CD4-positive, alpha-beta T cell treated with Interferon gamma for 1 hour (primary cell): Measurements from ENCODE around the gene PSME4.
"Not testable (repeated sequence)": the region's sequence is repeated elsewhere in the genome, so short reads cannot be mapped to it uniquely, and the experiment has no call there.

Source experiments
- DNase-seq: peaks from one replicate; pipeline ENCODE4 v3.0.0-alpha.2; 2020

The PSME4 gene

DNA sequence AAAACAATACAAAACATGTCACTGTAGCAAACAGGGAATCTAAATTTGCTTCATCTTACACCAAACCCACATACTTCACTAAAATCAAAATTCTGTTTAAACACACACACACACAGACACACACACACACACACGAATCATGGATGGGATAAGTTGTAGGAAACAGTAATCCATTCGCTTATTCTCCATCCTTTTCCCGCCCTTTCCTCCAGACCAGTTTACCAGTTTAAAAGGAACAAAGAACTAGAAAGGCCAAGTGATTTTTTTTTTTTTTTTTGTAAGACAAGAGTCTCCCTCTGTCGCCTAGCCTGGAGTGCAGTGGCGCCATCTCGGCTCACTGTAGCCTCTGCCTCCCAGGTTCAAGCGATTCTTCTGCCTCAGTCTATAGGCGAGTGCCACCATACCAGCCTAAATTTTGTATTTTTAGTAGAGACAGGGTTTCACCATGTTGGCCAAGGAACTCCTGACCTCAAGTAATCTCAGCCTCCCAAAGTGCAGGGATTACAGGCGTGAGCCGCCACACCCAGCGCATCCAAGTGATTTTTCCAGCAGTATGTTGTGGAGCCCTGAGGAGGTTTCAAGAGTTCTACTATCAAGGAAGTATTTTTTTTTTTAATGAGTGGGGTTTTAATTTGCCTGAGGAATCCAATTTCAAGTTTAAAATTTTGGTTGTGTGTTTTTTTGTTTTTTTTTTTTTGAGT, 5.7 kb downstream of the PSME4 start:
- DNase-seq: no peak

DNA sequence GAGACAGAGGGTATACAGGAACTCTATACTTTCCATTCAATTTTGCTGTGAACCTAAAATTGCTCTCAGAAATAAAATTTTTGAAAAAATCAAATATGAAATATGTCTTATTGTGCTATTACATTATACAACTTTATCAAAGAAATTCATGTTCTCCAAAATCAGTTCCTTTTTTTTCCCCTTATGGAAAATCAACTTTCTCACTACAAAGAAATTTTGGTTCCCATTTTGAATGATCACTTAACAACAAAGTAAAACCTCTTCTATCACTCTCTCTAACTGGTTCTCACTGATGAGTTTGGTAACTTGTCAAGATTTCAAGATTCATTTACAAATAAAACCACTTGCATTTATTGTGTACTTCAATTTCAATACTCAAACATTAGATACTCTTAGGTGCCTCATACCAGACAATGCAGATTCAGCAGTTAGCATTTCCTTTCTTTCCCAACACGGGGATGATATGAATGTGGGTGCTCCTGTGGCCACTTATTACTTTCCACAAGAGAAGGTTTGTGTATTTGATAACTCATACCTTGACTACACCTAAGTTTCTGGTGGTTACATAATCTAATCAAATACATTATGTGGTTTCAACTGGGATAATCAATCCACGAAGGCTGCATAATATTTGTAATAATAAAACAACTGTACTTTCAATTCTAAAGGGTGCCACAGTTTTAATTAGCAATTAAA, 6.4 kb downstream of the PSME4 start:
- no peak for DNase-seq

DNA sequence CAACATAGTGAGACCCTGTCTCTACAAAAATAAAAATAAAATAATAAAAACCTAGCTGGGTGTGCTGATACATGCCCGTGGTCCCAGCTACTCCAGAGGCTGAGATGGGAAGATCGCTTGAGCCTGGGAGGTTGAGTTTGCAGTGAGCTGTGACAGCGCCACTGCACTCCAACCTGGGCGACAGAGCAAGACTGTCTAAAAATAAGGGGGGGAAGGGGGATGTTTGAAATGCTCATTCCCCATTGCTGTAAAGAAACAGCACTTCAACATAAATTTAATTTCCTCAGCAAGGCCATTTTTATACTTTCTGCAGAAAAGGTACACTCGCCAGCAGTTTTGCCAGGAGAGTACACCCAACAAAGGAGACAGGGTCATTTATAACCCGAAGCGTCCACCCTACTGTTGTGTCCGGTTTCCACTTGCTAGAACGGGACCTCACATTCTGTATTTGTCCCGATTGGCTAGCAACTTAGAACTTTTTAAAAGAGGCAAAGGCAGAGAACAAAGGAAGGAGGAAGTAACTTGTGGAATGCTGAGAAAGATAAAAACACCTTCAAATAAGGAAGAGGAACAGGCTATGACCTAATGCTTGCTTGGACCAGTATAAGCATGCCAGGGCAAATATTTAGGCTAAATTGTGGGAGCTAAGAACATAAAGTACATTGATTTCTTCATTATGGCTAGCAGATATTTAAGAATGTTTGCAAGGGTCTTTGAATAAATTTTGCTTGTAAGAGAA, 9.1 kb downstream of the PSME4 start:
- not testable (repeated sequence) for DNase-seq

DNA sequence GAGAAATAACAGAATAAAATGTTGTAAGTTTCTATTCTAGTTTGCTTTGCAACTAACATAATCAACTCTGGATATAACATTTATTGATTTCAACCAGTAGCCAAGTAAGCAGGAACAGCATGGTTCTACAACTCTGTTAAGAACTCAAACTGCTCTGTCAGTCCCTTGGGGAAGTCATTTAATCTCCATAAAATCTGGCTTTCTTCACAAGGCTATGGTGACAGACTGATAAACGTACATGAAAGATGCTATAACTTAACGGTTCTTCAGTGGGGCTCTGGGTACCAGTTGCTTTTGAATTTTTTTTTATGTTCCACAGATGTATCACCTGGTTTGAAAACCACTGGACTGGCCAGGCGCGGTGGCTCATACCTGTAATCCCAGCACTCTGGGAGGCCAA, 10.3 kb downstream of the PSME4 start:
- DNase-seq: no peak

DNA sequence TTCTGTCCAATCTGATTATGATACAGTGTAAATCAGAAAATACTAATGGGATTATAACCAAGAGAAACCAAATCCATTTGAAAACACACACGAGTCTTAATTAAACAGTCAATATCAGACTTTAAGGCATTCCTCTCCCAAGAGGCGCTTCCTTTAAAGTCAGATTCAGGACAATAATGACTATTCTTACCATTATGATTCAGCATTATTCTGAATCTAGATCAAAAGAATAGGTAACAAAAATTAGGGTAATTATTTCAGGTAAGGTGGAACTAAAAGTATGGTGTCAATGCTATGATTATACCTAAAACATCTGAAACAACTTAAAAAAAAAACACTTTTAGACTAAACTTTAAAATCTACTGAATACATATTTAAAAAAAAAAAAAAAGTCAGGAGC, 12.3 kb downstream of the PSME4 start:
- no peak for DNase-seq

DNA sequence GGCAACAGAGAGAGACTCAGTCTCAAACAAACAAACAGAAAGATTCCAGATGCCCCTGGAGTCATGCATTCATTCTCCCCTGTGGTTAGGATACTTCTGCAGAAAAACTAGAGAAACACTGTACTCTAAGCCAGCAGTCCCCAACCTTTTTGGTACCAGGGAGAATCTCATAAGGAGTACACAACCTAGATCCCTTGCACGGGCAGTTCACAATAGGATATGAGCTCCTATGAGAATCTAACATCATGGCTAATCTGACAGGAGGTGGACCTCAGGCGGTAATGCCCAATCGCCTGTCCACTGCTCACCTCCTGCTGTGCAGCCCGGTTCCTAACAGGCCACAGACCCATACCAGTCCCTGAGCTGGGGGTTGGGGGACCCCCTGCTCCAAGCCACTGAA, 18.3 kb downstream of the PSME4 start:
- no peak for DNase-seq

DNA sequence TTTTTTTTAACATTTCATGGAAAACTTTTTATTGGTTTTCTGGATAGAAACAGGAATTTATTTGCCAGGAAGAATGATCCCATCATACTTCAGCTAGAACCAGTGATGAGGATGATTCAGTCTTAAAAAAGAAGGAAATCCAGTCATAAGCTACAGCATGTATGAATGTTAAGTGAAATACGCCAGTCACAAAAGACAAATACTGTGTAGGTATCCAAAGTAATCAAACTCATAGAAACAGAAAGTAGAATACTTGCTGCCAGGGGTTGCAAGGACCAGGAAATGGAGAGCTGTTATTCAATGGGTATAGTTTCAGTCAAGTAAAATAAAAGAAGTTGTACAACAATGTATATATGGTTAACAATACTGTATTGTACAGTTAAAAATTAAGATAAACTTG, 21.3 kb downstream of the PSME4 start:
- no peak for DNase-seq

DNA sequence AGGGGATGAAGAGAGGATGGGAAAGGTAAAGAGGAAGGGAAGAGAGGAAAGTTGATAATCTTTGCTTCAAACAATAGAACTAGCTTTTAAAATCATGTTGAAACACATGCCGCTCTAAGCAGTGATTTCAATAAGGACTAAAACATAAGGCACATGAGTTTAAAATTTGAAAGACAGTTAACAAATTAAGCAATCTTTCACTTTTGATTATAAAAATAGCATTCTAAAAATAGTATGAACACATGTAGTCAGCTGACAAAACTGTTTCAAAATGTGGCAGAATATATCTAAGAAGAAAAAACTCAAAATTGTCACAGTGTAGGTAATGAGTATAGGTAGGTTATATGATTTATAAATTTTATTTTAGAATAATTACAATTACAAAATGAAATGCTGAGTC, 25.3 kb downstream of the PSME4 start:
- DNase-seq: no peak

DNA sequence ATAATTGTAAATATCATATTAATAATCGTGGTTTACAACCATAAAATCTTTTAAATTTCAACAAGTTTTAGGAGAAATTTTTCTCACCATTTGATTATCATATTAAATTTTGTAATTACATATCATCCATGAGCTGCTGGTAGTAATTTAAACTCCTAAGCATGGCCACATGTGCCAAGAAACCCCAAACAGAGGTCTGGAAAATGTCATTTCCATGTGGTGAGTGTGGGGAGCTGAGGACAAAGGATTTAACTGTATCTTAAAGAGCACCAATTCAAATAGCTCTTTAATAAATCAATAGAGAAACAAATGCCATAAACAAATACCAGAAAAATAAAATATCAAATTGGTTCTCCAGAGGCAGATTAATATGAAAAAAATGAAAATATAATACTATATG, 26.3 kb downstream of the PSME4 start:
- no peak for DNase-seq

DNA sequence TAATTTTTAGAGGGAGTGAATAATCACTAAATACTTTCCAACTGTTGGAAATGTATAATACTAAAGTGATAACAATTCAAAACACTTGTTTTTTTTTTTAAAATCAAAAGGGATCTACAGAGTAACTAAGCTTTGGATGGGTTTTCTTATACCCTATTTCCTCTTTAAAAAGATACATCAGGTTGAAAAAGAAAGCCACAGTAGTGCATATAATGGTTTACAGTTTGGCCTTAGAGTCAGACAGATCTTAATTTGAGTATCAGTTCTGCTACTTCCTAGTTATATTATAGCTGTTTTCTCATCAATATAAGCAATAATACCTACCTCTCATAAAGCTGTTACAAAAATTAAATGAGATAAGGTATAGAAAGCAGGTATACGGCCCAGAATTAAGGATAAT, 28.5 kb downstream of the PSME4 start:
- no peak for DNase-seq

DNA sequence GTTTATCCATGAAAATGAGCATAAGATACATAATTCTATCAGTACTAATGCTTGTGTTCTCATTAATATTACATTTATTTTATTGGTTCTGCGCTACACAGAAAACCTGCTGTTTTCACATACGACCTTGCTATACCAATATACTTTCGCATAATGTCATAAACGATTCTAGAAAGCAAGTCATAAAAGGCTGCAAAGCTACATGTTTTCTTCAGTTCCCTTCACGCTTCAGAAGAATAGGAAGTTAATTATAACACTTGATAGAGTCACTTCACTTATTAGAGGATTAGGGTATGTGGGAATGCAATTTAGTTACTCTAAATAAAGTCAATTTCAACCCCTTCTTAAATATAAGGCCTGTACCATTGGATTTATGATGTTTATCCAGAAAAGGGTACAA, 29.0 kb downstream of the PSME4 start:
- DNase-seq: no peak

DNA sequence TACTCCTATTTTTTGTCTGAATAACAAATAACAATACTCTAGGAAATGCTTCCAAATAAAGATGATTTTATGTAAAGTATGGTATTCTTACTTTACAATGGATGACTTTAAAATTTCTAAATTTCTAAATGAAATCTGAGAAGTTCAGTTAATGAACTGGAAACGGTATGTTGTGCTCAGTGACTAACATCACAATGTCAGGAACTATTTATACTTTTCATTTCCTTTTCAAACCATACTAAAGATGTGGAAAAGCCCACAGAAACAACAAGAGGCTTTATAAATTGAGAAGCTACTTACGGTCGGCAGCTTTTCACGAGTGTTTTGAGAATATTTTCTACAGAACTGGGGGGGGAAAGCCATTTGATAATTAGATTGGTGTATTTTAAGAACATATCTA, 31.1 kb downstream of the PSME4 start:
- no peak for DNase-seq

DNA sequence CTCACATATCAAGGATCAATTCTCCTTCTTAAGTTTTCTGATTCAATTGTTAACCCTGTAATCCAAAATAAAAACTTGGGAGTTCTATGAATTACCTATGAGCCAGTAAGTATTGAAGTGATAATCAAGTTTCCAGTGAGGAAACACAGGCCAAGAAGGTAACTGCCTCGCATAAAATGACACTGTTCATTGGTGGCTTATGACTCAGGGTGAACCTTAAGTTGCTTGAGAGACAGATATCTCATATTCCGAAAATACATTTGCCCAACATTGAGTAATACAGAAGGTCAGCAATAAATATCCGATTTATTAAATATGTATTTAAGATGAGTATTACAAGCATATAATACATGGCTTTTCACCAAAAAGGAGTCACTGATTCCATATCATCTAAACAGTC, 31.9 kb downstream of the PSME4 start:
- no peak for DNase-seq

DNA sequence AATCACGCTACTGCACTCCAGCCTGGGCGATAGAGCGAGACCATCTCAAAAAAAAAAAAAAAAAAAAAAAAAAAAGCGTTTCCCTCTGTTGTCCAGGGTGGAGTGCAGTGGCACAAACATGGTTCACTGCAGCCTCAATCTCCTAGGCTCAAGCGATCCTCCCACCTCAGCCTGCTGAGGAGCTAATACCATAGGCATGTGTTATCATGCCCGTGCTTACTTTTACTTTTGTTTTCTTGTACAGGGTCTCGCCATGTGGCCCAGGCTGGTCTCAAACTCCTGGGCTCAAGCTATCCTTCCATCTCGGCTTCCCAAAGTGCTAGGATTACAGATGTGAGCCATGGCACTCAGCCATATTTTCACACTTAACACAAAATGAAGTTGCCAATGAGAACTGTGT, 37.5 kb downstream of the PSME4 start:
- DNase-seq: no peak

DNA sequence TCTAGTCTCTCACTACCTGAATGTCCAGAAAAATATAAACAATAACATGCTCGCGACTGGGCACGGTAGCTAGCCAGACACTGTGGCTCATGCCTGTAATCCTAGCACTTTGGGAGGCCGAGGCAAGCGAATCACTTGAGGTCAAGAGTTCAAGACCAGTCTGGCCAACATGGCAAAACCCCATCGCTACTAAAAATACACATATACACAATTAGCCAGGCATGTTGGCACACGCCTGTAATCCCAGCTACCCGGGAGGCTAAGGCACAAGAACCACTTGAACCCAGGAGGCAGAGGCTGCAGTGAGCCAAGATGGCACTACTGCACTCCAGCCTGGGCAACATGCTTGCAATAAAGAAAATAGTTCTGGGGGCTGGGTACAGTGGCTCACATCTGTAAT, 44.5 kb downstream of the PSME4 start:
- DNase-seq: not testable (repeated sequence)

DNA sequence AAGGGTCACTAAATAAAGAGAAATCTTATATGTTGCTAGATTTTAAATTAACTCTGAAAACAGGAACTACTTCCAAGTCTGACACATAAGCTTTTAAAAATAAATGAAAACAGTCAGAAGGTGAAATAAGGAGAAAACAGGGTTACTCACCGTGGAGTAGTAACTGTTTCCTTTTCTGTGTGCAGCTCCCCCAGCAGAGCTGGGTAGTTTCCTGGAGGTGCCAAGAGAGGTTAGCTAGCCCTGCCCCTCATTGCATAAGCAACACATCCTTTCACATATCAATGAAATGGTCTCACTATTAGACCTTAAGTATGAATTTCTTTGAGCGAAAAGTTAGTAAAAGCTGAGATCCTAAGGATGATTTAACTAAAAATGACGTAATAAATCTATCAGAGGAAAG, 57.1 kb downstream of the PSME4 start:
- DNase-seq: no peak

DNA sequence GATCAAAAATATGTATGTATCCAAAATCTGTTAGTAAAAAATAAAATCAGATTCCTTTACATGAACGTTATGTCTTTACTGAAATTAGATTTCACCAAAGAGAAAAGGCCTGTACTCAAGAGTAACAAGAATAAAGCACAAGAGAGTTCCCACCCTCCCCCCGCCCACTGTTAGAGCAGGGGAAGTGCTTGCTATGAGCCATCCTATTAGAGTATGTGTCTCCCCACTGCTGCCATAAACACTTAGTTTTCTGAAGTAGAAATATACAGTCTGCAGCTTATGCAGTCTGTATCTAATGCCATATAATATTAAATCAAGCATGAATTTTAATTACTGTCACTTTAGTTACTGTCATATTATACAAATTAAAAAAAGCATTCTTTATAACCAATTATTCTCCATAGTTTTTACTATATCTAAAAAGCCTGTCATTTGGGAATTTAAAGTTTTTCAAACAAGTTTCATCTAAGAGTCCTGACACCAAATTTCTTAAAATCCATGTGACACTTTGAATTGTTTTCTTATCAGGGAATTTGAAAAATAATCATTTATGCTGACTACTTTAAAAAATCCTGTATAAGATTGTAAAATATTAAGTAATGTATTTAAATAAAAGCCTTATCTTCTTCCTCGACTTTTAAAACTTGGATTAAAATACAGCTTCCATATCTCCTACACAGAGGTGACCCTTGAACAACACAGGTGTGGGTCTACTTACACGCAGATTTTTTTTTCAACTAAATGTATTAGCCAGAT, 59.2 kb downstream of the PSME4 start:
- DNase-seq: no peak

DNA sequence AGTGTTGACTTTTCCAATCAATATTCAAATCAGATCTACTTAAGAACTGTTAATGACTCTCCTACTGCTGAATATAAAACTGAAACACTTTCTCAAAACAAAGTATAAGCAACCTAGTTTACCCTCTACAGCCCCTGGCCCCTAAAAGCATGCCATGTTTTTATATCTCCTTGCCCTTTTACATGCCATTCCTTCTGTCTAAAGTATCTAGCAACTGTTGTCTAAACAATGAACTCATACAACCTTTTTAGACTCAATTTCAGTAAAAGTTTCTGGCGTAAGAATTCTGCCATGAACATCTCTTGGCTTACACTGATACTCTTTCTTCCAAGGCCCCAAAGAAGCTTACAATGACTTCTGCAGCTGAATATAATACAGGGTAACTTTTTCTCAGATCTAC, 63.2 kb downstream of the PSME4 start:
- no peak for DNase-seq

DNA sequence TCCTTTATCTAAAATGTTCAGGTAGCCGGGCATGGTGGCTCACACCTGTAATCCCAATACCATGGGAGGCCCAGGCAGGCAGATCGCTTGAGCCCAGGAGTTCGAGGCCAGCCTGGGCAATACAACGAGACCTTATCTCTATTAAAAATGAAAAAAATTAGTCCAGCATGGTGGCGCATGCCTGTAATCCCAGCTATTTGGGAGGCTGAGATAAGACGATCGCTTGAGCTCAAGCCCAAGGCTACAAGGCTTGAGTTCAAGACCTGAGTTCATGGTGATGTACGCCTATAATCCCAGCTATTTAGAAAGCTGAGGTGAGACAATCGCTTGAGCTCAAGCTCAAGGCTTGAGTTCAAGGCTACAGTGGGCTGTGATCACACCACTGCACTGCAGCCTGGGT, 65.4 kb downstream of the PSME4 start:
- no peak for DNase-seq

DNA sequence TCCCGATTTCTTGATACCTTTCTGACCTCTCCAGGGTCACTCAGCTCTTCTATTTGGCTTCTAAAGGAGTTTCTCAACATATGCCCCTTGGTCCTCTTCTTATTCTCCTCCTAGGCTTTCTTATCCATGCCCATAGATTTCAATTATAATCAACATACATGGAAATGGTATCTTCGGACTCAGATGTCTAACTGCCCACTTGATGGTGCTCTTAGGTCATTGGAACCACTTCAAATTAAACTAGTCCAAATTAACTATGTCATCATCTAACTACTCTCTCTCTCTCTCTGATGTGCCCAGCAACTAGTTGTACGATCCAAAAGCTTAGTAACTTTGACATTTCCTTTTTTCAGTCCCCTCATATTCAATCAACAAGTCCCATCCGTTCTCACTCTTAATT, 67.8 kb downstream of the PSME4 start:
- DNase-seq: no peak

DNA sequence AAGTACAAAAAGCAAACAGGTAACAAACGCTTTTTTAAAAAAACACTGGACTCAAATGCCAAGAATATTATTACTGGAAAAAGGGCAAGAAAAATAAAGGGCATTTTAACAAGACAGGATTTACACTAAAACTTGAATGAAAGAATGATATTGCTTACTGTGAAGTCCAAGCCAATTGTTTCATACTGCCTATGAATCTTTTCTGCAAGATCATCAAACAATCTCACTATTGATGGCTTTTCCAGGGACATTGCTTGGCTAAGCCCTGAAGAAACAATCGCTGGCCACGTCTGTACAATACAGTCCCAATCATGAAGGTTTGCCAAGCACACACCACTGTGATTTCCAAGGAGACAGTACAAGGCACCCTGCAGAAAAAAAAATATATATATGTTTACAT, 69.6 kb downstream of the PSME4 start:
- DNase-seq: no peak

DNA sequence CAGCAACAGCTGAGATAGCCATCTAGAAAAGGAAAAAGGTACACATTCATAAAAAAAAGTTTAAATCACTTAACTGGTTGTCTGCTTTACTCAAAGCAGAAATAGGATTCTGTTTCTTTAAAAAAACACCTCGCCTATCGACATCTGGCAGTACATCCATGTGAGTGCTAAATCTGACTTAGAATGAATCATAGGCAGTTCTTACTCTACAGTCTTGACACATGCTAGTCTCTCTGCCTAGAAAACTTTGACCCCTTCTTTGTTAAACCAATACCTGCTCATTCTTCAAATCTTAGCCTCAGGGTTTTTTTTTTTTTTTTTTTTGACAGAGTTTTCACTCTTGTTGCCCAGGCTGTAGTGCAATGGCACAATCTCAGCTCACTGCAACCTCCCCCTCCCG, 73.9 kb downstream of the PSME4 start:
- DNase-seq: no peak
